HepG2 (cell line): Measurements from ENCODE around the gene MEGF6. TPM values are rescaled to one million over a fixed set of nuclear protein-coding genes. Genes with fewer than 3 reads are reported as not detected.

ENCODE experiments used
- CHCHD3 ChIP-seq: sonication (generic); formaldehyde crosslinking; IDR thresholded peaks from 2 replicates; pipeline ENCODE4 v1.8.0; 2022; ENCODE audit warnings: mild to moderate bottlenecking, missing genetic modification reagents, moderate library complexity
- ESRRA ChIP-seq: sonication (generic); formaldehyde crosslinking; IDR thresholded peaks from 2 replicates; pipeline ENCODE4 v1.5.1; 2020; ENCODE audit warnings: mild to moderate bottlenecking, low read depth, missing genetic modification reagents
- HDAC6 ChIP-seq: fragments of 200-600 bp; sonication (generic); IDR thresholded peaks from 2 replicates; pipeline ENCODE4 v1.7.0; 2017; ENCODE audit warnings: mild to moderate bottlenecking, antibody characterized with exemption, low read length, low read depth
- MAFG ChIP-seq: sonication (generic); formaldehyde crosslinking; IDR thresholded peaks from 2 replicates; pipeline ENCODE4 v1.5.1; 2020; ENCODE audit warnings: mild to moderate bottlenecking, missing genetic modification reagents
- PCBP1 ChIP-seq: fragments of 200-400 bp; formaldehyde crosslinking; IDR thresholded peaks from 2 replicates; pipeline ENCODE4 v1.6.1; 2017; ENCODE audit warnings: mild to moderate bottlenecking, low read depth, low read length, borderline replicate concordance
- SAP130 ChIP-seq: IDR thresholded peaks from 2 replicates; pipeline ENCODE4 v1.6.1; 2016; ENCODE audit warnings: low read depth
- SMAD1 ChIP-seq: sonication (generic); formaldehyde crosslinking; IDR thresholded peaks from 2 replicates; pipeline ENCODE4 v1.4.0; 2020; ENCODE audit warnings: missing genetic modification reagents, low read depth, mild to moderate bottlenecking, borderline replicate concordance
- SRY ChIP-seq: sonication (generic); formaldehyde crosslinking; IDR thresholded peaks from 2 replicates; pipeline ENCODE4 v1.8.0; 2022; ENCODE audit warnings: mild to moderate bottlenecking, missing genetic modification reagents
- THAP11 ChIP-seq: IDR thresholded peaks from 2 replicates; pipeline ENCODE4 v1.6.1; 2016; ENCODE audit warnings: missing biosample characterization, missing genetic modification reagents
- ZC3H4 ChIP-seq: sonication (generic); formaldehyde crosslinking; IDR thresholded peaks from 2 replicates; pipeline ENCODE4 v1.4.0; 2020; ENCODE audit warnings: missing genetic modification reagents, borderline replicate concordance
- ZKSCAN8 ChIP-seq: IDR thresholded peaks from 2 replicates; pipeline ENCODE4 v1.6.1; 2016; ENCODE audit warnings: borderline replicate concordance, missing genetic modification reagents, missing compliant biosample characterization
- ZNF121 ChIP-seq: sonication (generic); formaldehyde crosslinking; IDR thresholded peaks from 2 replicates; pipeline ENCODE4 v1.5.0; 2020; ENCODE audit warnings: mild to moderate bottlenecking, missing genetic modification reagents
- ZNF234 ChIP-seq: sonication (generic); formaldehyde crosslinking; conservative IDR thresholded peaks from 2 replicates; pipeline ENCODE4 v1.5.1; 2020; ENCODE audit warnings: mild to moderate bottlenecking, missing genetic modification reagents
- ZNF432 ChIP-seq: sonication (generic); formaldehyde crosslinking; IDR thresholded peaks from 2 replicates; pipeline ENCODE4 v1.5.0; 2020; ENCODE audit warnings: missing genetic modification reagents, mild to moderate bottlenecking, borderline replicate concordance
- ZNF484 ChIP-seq: sonication (generic); formaldehyde crosslinking; IDR thresholded peaks from 2 replicates; pipeline ENCODE4 v1.5.1; 2020; ENCODE audit warnings: mild to moderate bottlenecking, low read depth, missing genetic modification reagents, borderline replicate concordance
- polyA plus RNA-seq, 8 experiments: library from polyadenylated mRNA; depleted of rRNA in 3 of 8; stranded (reverse) in 7 of 8; unstranded in 1 of 8; fragments of >200 nt; fragmentation: Illumina TruSeq in 4 of 8; extraction: Trizol in 4 of 8; gene quantifications; 2 replicates each; pipeline versions ENCODE4 v1.2.1 to v1.2.3, GENCODE V29; 2011 to 2016; ENCODE audit warnings: low read depth in 4 of 8, missing spikeins in 1 of 8, mixed read lengths in 1 of 8; ENCODE audit not compliant: insufficient read depth in 1 of 8
- total RNA-seq, 5 experiments: library from RNA; depleted of rRNA; stranded (reverse); fragments of >200 nt; fragmentation: Illumina TruSeq; extraction: Trizol; gene quantifications; 2 replicates each; pipeline ENCODE4 v1.2.3, GENCODE V29; 2016; ENCODE audit warnings: low read depth in 1 of 5
- TF ChIP-seq, protein P1 (sequence below): sonication (generic); formaldehyde crosslinking; conservative IDR thresholded peaks from 2 replicates; pipeline ENCODE4 v1.8.1; 2023; ENCODE audit warnings: missing genetic modification reagents
- TF ChIP-seq, protein P2 (sequence below): sonication (generic); formaldehyde crosslinking; IDR thresholded peaks from 2 replicates; pipeline ENCODE4 v1.5.0; 2020; ENCODE audit warnings: missing genetic modification reagents
- TF ChIP-seq, protein P3 (sequence below): fragments of 450-650 bp; IDR thresholded peaks from 2 replicates; pipeline ENCODE4 v1.6.1; 2016
- TF ChIP-seq, protein P4 (sequence below): sonication (generic); formaldehyde crosslinking; IDR thresholded peaks from 2 replicates; pipeline ENCODE4 v1.8.1; 2023; ENCODE audit warnings: mild to moderate bottlenecking, moderate library complexity, missing genetic modification reagents
- TF ChIP-seq, protein P5 (sequence below): sonication (generic); formaldehyde crosslinking; IDR thresholded peaks from 2 replicates; pipeline ENCODE4 v1.4.0; 2020; ENCODE audit warnings: mild to moderate bottlenecking, missing genetic modification reagents

Gene MEGF6
- total and polyA plus RNA-seq, 2 of the 13 experiments (the other 11 are each of a cell fraction or from before 2014, with no cell fraction given): 1.9 TPM

DNA sequence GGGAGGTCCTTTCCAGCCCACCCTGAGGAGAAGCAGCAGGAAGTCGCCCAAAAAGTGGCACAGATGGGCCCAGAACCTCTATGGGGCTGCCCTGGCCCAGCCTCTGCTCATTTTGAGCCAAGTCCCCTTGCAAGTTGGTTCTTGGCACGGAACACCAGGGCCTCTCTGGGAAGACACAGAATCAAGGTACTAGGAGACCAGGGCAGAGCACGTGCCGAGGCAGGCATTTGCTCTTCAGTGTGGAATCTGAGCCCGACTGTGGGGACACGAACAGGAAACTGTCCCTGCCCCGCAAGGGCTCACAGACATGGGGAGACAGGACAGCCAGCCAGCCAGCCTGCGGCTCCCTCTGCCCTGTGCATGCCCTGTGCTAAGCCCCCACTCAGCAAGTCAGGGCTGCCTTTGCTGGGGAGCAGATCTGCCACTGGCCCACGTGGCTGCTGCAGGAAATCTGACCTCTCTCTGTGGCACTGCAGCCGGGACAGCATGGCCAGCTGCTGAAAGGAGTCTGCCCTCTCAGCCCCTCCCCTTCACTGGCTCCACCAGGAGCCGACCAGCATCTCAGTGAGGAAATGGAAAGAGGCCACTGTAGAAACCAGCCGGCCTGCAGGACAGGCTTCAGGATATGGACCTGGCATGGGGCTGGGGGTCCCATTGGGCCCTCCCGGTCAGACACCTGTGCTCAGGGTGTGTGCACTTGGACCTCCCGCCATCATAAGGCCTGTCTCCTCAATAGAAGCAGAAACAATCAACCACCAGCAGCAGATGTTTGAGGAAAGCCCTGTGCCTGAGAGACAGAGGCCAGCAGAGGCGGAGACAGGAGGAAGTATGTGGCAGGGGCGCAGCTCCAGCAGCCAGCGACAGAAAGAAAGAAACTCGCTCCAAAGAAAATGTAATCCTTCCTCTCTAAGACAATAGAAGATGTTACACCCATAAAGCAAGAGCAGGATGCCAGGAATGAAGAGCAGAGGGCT, 153.1 kb downstream of the MEGF6 start (continued):
- TF ChIP-seq ZNF484 (CRISPR knock-in tag) (no peak), MAFG (CRISPR knock-in tag) (no peak), PCBP1 (0 out of 2 replicates have a peak, but pooled peaks have one; percentile 32), SMAD1 (CRISPR knock-in tag) (no peak), ZNF432 (no peak), ZC3H4 (CRISPR knock-in tag) (peak; percentile 91), ZNF121 (CRISPR knock-in tag) (peak; percentile 91), CHCHD3 (CRISPR knock-in tag) (no peak), ZNF234 (CRISPR knock-in tag) (0 out of 2 replicates have a peak, but pooled peaks have one; percentile 62), HDAC6 (no peak), THAP11 (no peak), ESRRA (CRISPR knock-in tag) (no peak), SRY (CRISPR knock-in tag) (no peak), ZKSCAN8 (no peak), SAP130 (peak; percentile 60)
- TF ChIP-seq, protein P1, sequence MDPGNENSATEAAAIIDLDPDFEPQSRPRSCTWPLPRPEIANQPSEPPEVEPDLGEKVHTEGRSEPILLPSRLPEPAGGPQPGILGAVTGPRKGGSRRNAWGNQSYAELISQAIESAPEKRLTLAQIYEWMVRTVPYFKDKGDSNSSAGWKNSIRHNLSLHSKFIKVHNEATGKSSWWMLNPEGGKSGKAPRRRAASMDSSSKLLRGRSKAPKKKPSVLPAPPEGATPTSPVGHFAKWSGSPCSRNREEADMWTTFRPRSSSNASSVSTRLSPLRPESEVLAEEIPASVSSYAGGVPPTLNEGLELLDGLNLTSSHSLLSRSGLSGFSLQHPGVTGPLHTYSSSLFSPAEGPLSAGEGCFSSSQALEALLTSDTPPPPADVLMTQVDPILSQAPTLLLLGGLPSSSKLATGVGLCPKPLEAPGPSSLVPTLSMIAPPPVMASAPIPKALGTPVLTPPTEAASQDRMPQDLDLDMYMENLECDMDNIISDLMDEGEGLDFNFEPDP (CRISPR knock-in tag): no peak
- TF ChIP-seq, protein P2, sequence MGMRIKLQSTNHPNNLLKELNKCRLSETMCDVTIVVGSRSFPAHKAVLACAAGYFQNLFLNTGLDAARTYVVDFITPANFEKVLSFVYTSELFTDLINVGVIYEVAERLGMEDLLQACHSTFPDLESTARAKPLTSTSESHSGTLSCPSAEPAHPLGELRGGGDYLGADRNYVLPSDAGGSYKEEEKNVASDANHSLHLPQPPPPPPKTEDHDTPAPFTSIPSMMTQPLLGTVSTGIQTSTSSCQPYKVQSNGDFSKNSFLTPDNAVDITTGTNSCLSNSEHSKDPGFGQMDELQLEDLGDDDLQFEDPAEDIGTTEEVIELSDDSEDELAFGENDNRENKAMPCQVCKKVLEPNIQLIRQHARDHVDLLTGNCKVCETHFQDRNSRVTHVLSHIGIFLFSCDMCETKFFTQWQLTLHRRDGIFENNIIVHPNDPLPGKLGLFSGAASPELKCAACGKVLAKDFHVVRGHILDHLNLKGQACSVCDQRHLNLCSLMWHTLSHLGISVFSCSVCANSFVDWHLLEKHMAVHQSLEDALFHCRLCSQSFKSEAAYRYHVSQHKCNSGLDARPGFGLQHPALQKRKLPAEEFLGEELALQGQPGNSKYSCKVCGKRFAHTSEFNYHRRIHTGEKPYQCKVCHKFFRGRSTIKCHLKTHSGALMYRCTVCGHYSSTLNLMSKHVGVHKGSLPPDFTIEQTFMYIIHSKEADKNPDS (CRISPR knock-in tag): no peak
- TF ChIP-seq, protein P3, sequence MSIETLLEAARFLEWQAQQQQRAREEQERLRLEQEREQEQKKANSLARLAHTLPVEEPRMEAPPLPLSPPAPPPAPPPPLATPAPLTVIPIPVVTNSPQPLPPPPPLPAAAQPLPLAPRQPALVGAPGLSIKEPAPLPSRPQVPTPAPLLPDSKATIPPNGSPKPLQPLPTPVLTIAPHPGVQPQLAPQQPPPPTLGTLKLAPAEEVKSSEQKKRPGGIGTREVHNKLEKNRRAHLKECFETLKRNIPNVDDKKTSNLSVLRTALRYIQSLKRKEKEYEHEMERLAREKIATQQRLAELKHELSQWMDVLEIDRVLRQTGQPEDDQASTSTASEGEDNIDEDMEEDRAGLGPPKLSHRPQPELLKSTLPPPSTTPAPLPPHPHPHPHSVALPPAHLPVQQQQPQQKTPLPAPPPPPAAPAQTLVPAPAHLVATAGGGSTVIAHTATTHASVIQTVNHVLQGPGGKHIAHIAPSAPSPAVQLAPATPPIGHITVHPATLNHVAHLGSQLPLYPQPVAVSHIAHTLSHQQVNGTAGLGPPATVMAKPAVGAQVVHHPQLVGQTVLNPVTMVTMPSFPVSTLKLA: no peak
- TF ChIP-seq, protein P4, sequence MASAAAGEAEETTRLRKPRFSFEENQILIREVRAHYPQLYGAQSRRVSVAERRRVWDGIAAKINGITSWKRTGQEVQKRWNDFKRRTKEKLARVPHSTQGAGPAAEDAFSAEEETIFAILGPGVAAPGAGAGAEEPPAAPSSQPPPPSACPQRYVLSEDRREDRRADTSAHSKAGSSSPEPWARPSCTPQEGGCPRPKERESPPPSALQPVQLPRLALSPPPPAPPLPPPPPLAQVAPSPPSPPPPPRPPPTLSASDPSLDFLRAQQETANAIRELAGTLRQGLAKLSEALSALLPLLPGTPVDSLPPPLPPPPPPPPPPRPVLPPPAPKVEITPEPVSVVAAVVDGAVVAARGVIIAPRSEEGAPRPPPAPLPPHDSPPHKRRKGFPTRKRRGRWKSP (CRISPR knock-in tag): no peak
- TF ChIP-seq, protein P5, sequence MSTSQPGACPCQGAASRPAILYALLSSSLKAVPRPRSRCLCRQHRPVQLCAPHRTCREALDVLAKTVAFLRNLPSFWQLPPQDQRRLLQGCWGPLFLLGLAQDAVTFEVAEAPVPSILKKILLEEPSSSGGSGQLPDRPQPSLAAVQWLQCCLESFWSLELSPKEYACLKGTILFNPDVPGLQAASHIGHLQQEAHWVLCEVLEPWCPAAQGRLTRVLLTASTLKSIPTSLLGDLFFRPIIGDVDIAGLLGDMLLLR (CRISPR knock-in tag): no peak; the same call in 1 of the 2 replicates
